OCI-LY1 (cell line): ENCODE data around the gene RBKS.

Experiments
- H2AFZ ChIP-seq: fragments of 200-600 bp; sonication (generic), shearing (Covaris generic); 2 replicates; pipeline ENCODE4 v1.6.0; 2014; ENCODE audit warnings: antibody characterized with exemption, mild to moderate bottlenecking, low read length
- H3F3A ChIP-seq: fragments of 200-600 bp; sonication (generic), shearing (Covaris generic); 2 replicates; pipeline ENCODE4 v1.6.0; 2014; ENCODE audit warnings: mild to moderate bottlenecking, antibody characterized with exemption, low read length, moderate library complexity; ENCODE audit not compliant: insufficient read depth
- H3K27ac ChIP-seq: fragments of 200-600 bp; sonication (generic); 2 replicates; pipeline ENCODE4 v1.5.1; 2014; ENCODE audit warnings: low read length, mixed run types, mild to moderate bottlenecking, low read depth; ENCODE audit not compliant: poor library complexity, severe bottlenecking
- H3K27me3 ChIP-seq: fragments of 200-600 bp; sonication (generic); 2 replicates; pipeline ENCODE4 v1.6.0; 2014; ENCODE audit warnings: antibody characterized with exemption, mild to moderate bottlenecking, low read length, moderate library complexity; ENCODE audit not compliant: insufficient read depth
- H3K36me3 ChIP-seq: fragments of 200-600 bp; sonication (generic); 2 replicates; pipeline ENCODE4 v1.6.1; 2014; ENCODE audit warnings: mild to moderate bottlenecking, antibody characterized with exemption, low read length, moderate library complexity, mixed read lengths; ENCODE audit not compliant: insufficient read depth
- H3K4me1 ChIP-seq: fragments of 200-600 bp; sonication (generic); 2 replicates; pipeline ENCODE4 v1.5.1; 2014; ENCODE audit warnings: mild to moderate bottlenecking, low read length, moderate library complexity; ENCODE audit not compliant: insufficient read depth, severe bottlenecking
- H3K4me2 ChIP-seq: fragments of 200-600 bp; sonication (generic), shearing (Covaris generic); 2 replicates; pipeline ENCODE4 v1.6.1; 2014; ENCODE audit warnings: low read length
- H3K4me3 ChIP-seq: fragments of 200-600 bp; sonication (generic); 2 replicates; pipeline ENCODE4 v1.5.1; 2014; ENCODE audit warnings: low read length, low read depth, mild to moderate bottlenecking, mixed read lengths; ENCODE audit not compliant: poor library complexity, severe bottlenecking
- H3K79me2 ChIP-seq: fragments of 200-600 bp; shearing (Covaris generic); 2 replicates; pipeline ENCODE4 v1.6.1; 2016; ENCODE audit warnings: mixed run types, low read length, mixed read lengths; ENCODE audit not compliant: insufficient read depth
- H3K9ac ChIP-seq: fragments of 200-600 bp; sonication (generic), shearing (Covaris generic); 2 replicates; pipeline ENCODE4 v1.6.1; 2014; ENCODE audit warnings: mild to moderate bottlenecking, low read length, mixed read lengths
- H3K9me2 ChIP-seq: fragments of 200-600 bp; sonication (generic), shearing (Covaris generic); 2 replicates; pipeline ENCODE4 v1.6.1; 2014; ENCODE audit warnings: low read depth, mild to moderate bottlenecking, low read length, mixed read lengths
- H3K9me3 ChIP-seq: fragments of 200-600 bp; shearing (Covaris generic); 2 replicates; pipeline ENCODE4 v1.6.1; 2014; ENCODE audit warnings: low read length, mixed read lengths
- H4K20me1 ChIP-seq: fragments of 200-600 bp; sonication (generic), shearing (Covaris generic); 2 replicates; pipeline ENCODE4 v1.6.0; 2016; ENCODE audit warnings: mild to moderate bottlenecking, low read length; ENCODE audit not compliant: insufficient read depth
- CTCF ChIP-seq: fragments of 200-600 bp; sonication (generic), shearing (Covaris generic); IDR thresholded peaks from 2 replicates; pipeline ENCODE4 v1.5.1; 2017; ENCODE audit warnings: mild to moderate bottlenecking, antibody characterized with exemption, low read length, moderate library complexity, mixed read lengths
- EZH2 ChIP-seq: fragments of 200-600 bp; sonication (generic), shearing (Covaris generic); IDR thresholded peaks from 2 replicates; pipeline ENCODE4 v1.8.0; 2017; ENCODE audit warnings: borderline replicate concordance, mixed run types, mild to moderate bottlenecking, antibody characterized with exemption, low read length, moderate library complexity, mixed read lengths

Gene RBKS

GRCh38 chr2:27795093-27795834, 94.9 kb downstream of the RBKS start:
- H2AFZ ChIP-seq, result no peak overlapping the region
- H3K9me3 ChIP-seq, result no peaks in the 10 kb centered on the region
- H3F3A ChIP-seq, result no peaks in the 10 kb centered on the region
- no peaks in the 10 kb centered on the region for H4K20me1 ChIP-seq
- TF ChIP-seq EZH2, result no peak
- H3K9ac ChIP-seq, result no peak overlapping the region
- H3K79me2 ChIP-seq, result no peaks in the 10 kb centered on the region
- H3K4me1 ChIP-seq, result no peaks in the 10 kb centered on the region
- no peak overlapping the region for H3K4me2 ChIP-seq
- no peaks in the 10 kb centered on the region for H3K9me2 ChIP-seq
- no peaks in the 10 kb centered on the region for H3K27me3 ChIP-seq
- H3K4me3 ChIP-seq, result no peak overlapping the region
- no peaks in the 10 kb centered on the region for H3K36me3 ChIP-seq
- H3K27ac ChIP-seq, result no peak overlapping the region

- H3K4me2 ChIP-seq, result no peak overlapping the region
- TF ChIP-seq EZH2 (no peak), CTCF (no peak)
Measured at GRCh38 chr2:27792759-27793158, 97.4 kb downstream of the RBKS start.

GRCh38 chr2:27790796-27791195, 99.4 kb downstream of the RBKS start:
- Histone ChIP-seq H3F3A (no peaks in the 10 kb centered on the region), H3K27ac (no peak overlapping the region), H3K4me3 (no peak overlapping the region), H4K20me1 (no peaks in the 10 kb centered on the region), H3K36me3 (no peaks in the 10 kb centered on the region), H3K4me1 (no peaks in the 10 kb centered on the region), H3K9me2 (no peaks in the 10 kb centered on the region), H3K9ac (no peak overlapping the region), H3K9me3 (no peaks in the 10 kb centered on the region), H2AFZ (no peak overlapping the region), H3K27me3 (no peaks in the 10 kb centered on the region), H3K4me2 (no peak overlapping the region), H3K79me2 (no peaks in the 10 kb centered on the region)
- TF ChIP-seq CTCF (no peak), EZH2 (no peak)

More at GRCh38 chr2:27792759-27793158, 97.4 kb downstream of the RBKS start:
- Histone ChIP-seq H3K9me3 (no peaks in the 10 kb centered on the region), H3K4me3 (no peak overlapping the region), H2AFZ (no peak overlapping the region), H3F3A (no peaks in the 10 kb centered on the region), H3K4me1 (no peaks in the 10 kb centered on the region), H3K9me2 (no peaks in the 10 kb centered on the region), H3K36me3 (no peaks in the 10 kb centered on the region), H3K9ac (no peak overlapping the region), H3K79me2 (no peaks in the 10 kb centered on the region), H4K20me1 (no peaks in the 10 kb centered on the region), H3K27ac (no peak overlapping the region), H3K27me3 (no peaks in the 10 kb centered on the region)

GRCh38 chr2:27782701-27783100, 107.5 kb downstream of the RBKS start:
- no peaks in the 10 kb centered on the region for H3K9me3 ChIP-seq
- TF ChIP-seq CTCF, result no peak
- TF ChIP-seq EZH2, result no peak
- no peaks in the 10 kb centered on the region for H3K4me1 ChIP-seq
- no peak overlapping the region for H3K27ac ChIP-seq
- H3K36me3 ChIP-seq, result peaks cover 5% of the 10 kb centered on the region; the same call in 1 of the 2 replicates
- H3K4me3 ChIP-seq, result no peak overlapping the region
- H3K4me2 ChIP-seq, result no peak overlapping the region
- H3K9ac ChIP-seq, result no peak overlapping the region
- H3K27me3 ChIP-seq, result no peaks in the 10 kb centered on the region
- H3F3A ChIP-seq, result no peaks in the 10 kb centered on the region
- no peaks in the 10 kb centered on the region for H3K79me2 ChIP-seq
- no peak overlapping the region for H2AFZ ChIP-seq
- no peaks in the 10 kb centered on the region for H3K9me2 ChIP-seq
- H4K20me1 ChIP-seq, result 0 out of 2 replicates have a peak, but pooled peaks cover 2% of the 10 kb centered on the region
